Measurements from ENCODE around the gene LHX4. TPM values are rescaled to one million over a fixed set of nuclear protein-coding genes. Genes with fewer than 3 reads are reported as not detected.

The LHX4 gene
- total and polyA plus RNA-seq, 10 of the 15 experiments (the other 5 are each of a cell fraction or from before 2014, with no cell fraction given), result 0.05 to 0.80 (median 0.32) TPM; not detected in 6

GRCh38 chr1:180183426-180183825, 46.6 kb upstream of the LHX4 start (continued):
- no peak for TF ChIP-seq RAD51 (IDR thresholded peaks at IDR 0.05)
- TF ChIP-seq CREB1 (IDR thresholded peaks at IDR 0.05; ENCODE audit: low read depth), result no peak
- TF ChIP-seq HCFC1 (IDR thresholded peaks at IDR 0.05; ENCODE audit: low read length), result no peak
- TF ChIP-seq BMI1 (IDR thresholded peaks at IDR 0.05; ENCODE audit: borderline replicate concordance), result no peak
- TF ChIP-seq NR2C2 (IDR thresholded peaks at IDR 0.05; ENCODE audit: borderline replicate concordance, control insufficient read depth, insufficient read length, low read depth), result no peak
- TF ChIP-seq, protein P1, sequence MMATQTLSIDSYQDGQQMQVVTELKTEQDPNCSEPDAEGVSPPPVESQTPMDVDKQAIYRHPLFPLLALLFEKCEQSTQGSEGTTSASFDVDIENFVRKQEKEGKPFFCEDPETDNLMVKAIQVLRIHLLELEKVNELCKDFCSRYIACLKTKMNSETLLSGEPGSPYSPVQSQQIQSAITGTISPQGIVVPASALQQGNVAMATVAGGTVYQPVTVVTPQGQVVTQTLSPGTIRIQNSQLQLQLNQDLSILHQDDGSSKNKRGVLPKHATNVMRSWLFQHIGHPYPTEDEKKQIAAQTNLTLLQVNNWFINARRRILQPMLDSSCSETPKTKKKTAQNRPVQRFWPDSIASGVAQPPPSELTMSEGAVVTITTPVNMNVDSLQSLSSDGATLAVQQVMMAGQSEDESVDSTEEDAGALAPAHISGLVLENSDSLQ (IDR thresholded peaks at IDR 0.05), result no peak
- TF ChIP-seq POLR2AphosphoS5 (IDR thresholded peaks at IDR 0.05; ENCODE audit: low read length), result no peak
- TF ChIP-seq YY1 (IDR thresholded peaks at IDR 0.05; ENCODE audit: low read depth, low read length), result no peak
- no peak for TF ChIP-seq SMAD1 (IDR thresholded peaks at IDR 0.05; ENCODE audit: low read depth, partially characterized antibody)
- no peak for TF ChIP-seq TARDBP (IDR thresholded peaks at IDR 0.05; ENCODE audit: borderline replicate concordance)
- no peak for TF ChIP-seq KAT2A (conservative IDR thresholded peaks at IDR 0.05; ENCODE audit: control insufficient read depth, low read depth, low read length)
- TF ChIP-seq SIN3A (IDR thresholded peaks at IDR 0.05; ENCODE audit: low read depth, low read length), result no peak

GRCh38 chr1:180184041-180184440, 46.0 kb upstream of the LHX4 start:
- Histone ChIP-seq H3K36me3 (ENCODE audit: control insufficient read depth in 2 of 2, insufficient read depth in 2 of 2, low read length in 1 of 2) (peaks cover 0 to 3% of the 10 kb centered on the region in 2 experiments; a peak in 2 of 4 replicates), H3K27ac (ENCODE audit: control insufficient read depth, insufficient read depth) (no peak overlapping the region), H3K27me3 (replicated peaks in 1 of 2; ENCODE audit: control insufficient read depth in 2 of 2, insufficient read depth in 2 of 2, low read length in 1 of 2) (no peaks in the 10 kb centered on the region), H3K4me3 (no peak overlapping the region), H3K4me1 (ENCODE audit: control insufficient read depth, insufficient read depth, low read length) (no peaks in the 10 kb centered on the region), H4K20me1 (ENCODE audit: control insufficient read depth, insufficient read depth) (no peaks in the 10 kb centered on the region), H3K9me3 (replicated peaks; ENCODE audit: control insufficient read depth, insufficient read depth, low read length) (no peaks in the 10 kb centered on the region), H3K79me2 (ENCODE audit: control insufficient read depth, insufficient read depth, low read length) (no peaks in the 10 kb centered on the region), H3K9ac (ENCODE audit: control insufficient read depth, insufficient read depth, low read length) (no peak overlapping the region), H2AFZ (ENCODE audit: control insufficient read depth, low read depth, low read length) (no peak overlapping the region), H3K4me2 (ENCODE audit: control insufficient read depth, insufficient read depth) (no peak overlapping the region)
- 92% methylated on average over 9 of the region's 9 CpGs for WGBS (ENCODE audit: insufficient coverage, insufficient replicate concordance, low lambda C conversion rate, missing lambda C conversion rate)
- DNase-seq (ENCODE audit: low read depth, low spot score), result no peak
- ChIA-PET RAD21 (ENCODE audit: unreplicated experiment) (no interaction called here), POLR2A (no interaction called here), SMC1A (ENCODE audit: uncharacterized antibody, unreplicated experiment) (no interaction called here), CTCF (interaction anchor here (1.1 to 1.2 kb wide), 2 partner anchors 29 to 316 kb away, joined by 3 read pairs; partner anchors contain the start of gene QSOX1)
- no peak for ATAC-seq
- BruUV-seq (replicated peaks), result no TSS peak
- in situ Hi-C loops (cut with MboI), result no loop called here
- no peak for FAIRE-seq
- intact Hi-C loops (cut with micrococcal nuclease; ENCODE audit: unreplicated experiment), result no loop called here
- no peak for TF ChIP-seq NR2F1 (conservative IDR thresholded peaks at IDR 0.05)
- no peak for TF ChIP-seq TAF1 (IDR thresholded peaks at IDR 0.05; ENCODE audit: borderline replicate concordance, low read depth, low read length)
- no peak for TF ChIP-seq RBBP5 (conservative IDR thresholded peaks at IDR 0.05)
- no peak for TF ChIP-seq ETV6 (conservative IDR thresholded peaks at IDR 0.05 in 1 of 2, IDR thresholded peaks at IDR 0.05 in 1 of 2; ENCODE audit: borderline replicate concordance in 1 of 2, low read depth in 1 of 2)
- TF ChIP-seq FOXK2 (IDR thresholded peaks at IDR 0.05), result no peak
- no peak for TF ChIP-seq MLLT1 (IDR thresholded peaks at IDR 0.05)
- no peak for TF ChIP-seq ESRRA (IDR thresholded peaks at IDR 0.05; ENCODE audit: low read length)
- TF ChIP-seq ZSCAN29 (IDR thresholded peaks at IDR 0.05), result no peak
- no peak for TF ChIP-seq NBN (IDR thresholded peaks at IDR 0.05)
- no peak for TF ChIP-seq ZNF24 (IDR thresholded peaks at IDR 0.05)
- TF ChIP-seq PML (IDR thresholded peaks at IDR 0.05; ENCODE audit: low read length), result no peak
- TF ChIP-seq KDM1A (IDR thresholded peaks at IDR 0.05; ENCODE audit: borderline replicate concordance), result no peak
- TF ChIP-seq HDGF (IDR thresholded peaks at IDR 0.05), result no peak
- no peak for TF ChIP-seq SIX5 (IDR thresholded peaks at IDR 0.05; ENCODE audit: low read depth, low read length, severe bottlenecking)
- TF ChIP-seq RB1 (IDR thresholded peaks at IDR 0.05; ENCODE audit: borderline replicate concordance), result no peak
- no peak for TF ChIP-seq IKZF2 (IDR thresholded peaks at IDR 0.05)
